Subcutaneous adipose tissue (tissue), 4 donors: ENCODE results near the gene CUL3. TPM values are rescaled to one million over a fixed set of nuclear protein-coding genes. Genes with fewer than 3 reads are reported as not detected.

ENCODE experiments used
- total RNA-seq, 4 donors: library from RNA; depleted of rRNA; stranded (reverse); fragments of >200 nt; gene quantifications; one replicate each; pipeline ENCODE4 v1.1.0, GENCODE V29; 2016
- TF ChIP-seq, protein P1 (sequence below): fragments of 450-650 bp; IDR thresholded peaks from one replicate; pipeline ENCODE4 v1.5.1; 2016; ENCODE audit warnings: low read depth, mild to moderate bottlenecking, control low read depth, antibody characterized with exemption, moderate library complexity

The CUL3 gene
- total RNA-seq, 4 donors from 2014 or later: 56.1 to 102 (median 67.6) TPM

DNA sequence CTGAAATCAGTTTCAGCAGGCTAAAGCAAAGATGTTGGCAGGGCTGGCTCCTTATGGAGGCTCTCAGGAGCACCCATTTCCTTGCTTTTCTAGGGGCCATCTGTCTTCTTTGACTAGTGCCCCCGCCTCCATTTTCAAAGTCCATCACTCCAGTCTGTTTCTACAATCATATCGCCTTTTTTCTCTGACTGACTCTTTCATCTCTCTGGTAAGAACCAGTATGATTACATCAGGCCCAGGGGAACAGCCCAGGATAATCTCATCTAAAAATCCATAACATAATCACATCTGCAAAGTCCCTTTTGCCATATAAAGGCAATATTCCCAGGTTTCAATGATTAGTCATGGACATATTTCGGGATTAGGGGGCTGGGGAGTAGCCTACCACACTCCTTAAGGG, 57.0 kb downstream of the CUL3 start:
- TF ChIP-seq, protein P1, sequence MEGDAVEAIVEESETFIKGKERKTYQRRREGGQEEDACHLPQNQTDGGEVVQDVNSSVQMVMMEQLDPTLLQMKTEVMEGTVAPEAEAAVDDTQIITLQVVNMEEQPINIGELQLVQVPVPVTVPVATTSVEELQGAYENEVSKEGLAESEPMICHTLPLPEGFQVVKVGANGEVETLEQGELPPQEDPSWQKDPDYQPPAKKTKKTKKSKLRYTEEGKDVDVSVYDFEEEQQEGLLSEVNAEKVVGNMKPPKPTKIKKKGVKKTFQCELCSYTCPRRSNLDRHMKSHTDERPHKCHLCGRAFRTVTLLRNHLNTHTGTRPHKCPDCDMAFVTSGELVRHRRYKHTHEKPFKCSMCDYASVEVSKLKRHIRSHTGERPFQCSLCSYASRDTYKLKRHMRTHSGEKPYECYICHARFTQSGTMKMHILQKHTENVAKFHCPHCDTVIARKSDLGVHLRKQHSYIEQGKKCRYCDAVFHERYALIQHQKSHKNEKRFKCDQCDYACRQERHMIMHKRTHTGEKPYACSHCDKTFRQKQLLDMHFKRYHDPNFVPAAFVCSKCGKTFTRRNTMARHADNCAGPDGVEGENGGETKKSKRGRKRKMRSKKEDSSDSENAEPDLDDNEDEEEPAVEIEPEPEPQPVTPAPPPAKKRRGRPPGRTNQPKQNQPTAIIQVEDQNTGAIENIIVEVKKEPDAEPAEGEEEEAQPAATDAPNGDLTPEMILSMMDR: no peak

DNA sequence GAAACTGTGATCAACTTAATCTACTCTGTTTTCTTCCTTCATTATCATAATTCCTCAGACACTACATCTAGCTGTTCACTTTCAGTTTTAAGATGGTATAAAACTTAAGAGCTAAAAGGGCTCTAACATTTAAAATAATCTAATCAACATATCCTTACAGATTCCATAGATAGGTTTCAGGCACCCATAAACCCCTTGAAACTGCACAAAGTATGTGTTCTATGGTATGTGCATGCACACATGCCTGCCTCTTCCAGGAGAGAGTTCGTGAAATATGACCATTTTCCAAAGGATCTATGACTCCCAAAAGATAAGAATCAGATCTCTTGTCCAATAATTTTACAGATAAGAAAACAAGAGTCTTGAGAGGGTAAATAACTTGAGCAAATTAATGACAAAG, 59.4 kb downstream of the CUL3 start:
- TF ChIP-seq, protein P1: no peak

DNA sequence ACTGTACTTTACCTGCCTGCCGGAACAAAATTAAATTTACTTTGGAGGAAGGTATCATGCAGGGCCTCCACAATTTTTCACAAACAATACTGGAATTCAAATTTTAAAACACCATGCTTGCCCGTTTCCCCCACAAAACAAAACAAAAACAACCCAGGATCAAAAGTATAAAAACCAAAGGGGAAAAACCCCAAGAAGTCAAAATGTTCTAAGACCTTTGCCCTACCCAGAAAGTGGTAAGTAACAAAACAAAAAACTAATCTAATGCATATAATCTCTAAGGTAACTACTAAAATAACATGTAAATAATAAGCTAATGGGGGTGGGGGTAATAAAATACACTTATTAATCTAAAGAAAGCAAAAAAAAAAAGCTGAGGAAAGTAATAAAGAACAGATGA, 60.5 kb downstream of the CUL3 start:
- TF ChIP-seq, protein P1: no peak

GRCh38 chr2:224523626-224524577, 61.3 kb downstream of the CUL3 start:
- TF ChIP-seq, protein P1: no peak

DNA sequence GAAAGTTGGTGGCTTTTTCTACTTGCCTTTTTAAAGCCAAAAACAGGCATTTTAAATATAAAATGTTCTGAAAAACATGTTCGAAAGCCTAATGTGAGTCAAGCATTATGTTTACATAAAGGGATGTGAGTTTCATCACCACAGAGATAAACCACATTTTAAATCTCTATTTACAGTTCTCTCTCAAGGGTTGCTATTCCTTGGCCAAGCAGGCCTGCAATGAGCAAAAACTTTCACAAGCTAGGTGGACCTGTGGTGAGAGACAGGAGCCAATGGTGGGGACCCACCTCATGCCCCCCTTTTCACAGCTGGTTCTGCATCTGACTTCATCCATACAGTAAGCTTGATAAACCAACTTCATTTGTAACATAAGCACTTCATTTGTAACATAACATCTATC, 65.1 kb downstream of the CUL3 start:
- TF ChIP-seq, protein P1: no peak

DNA sequence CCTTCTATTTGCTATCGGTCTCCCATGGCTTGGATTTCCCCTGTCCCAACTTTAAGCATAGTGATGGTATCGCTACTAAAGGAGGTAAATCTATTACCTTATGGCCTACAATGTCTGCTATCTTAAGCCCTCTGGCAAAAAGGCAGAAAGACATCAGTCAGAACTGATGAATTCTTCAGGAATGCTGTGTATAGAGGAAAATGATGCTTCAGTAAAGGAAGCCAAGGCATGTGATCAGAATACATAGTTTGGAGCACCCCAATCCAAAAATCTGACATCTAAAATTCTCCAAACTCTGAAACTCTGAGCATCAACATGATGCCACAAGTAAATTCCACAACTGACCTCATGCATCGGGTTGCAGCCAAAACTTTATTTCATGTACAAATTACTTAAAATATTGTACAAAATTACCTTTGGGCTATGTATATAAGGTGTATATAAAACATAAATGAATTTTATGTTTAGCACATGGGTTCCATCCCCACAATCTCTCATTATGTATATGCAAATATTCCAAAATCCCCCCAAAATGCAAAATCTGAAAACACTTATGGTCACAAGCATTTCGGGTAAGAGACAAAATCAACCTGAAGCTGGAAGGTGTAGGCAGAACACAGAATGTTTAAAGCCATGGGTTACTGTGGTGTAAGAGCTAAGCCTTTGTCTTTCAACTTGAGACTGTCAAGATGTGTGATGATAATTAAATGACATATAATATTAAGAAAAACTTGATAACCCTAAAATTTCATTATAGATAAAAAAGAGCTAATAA, 66.2 kb downstream of the CUL3 start:
- TF ChIP-seq, protein P1: no peak

DNA sequence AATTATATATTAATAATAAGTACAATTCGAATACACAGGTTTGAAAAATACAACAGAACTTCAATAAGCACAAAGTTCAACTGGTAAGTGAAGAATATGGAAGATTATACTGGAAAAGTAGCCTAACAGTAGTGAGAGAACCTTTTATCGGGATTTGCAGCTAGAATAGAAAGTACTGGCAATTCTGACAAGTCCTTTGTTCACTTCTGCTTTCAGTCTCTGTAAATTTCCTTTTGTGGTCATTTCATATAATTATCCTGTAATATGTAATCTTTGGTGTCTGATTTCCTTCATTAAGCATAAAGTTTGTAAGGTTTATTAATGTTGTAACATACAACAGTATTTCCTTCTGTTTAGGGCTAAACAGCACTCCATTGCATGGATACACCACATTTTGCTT, 67.2 kb downstream of the CUL3 start:
- TF ChIP-seq, protein P1: no peak
